ENCODE data around the gene GBP6. TPM values are rescaled to one million over a fixed set of nuclear protein-coding genes. Genes with fewer than 3 reads are reported as not detected.
"Not testable (repeated sequence)": the region's sequence is repeated elsewhere in the genome, so short reads cannot be mapped to it uniquely, and the experiment has no call there.

The GBP6 gene, protein sequence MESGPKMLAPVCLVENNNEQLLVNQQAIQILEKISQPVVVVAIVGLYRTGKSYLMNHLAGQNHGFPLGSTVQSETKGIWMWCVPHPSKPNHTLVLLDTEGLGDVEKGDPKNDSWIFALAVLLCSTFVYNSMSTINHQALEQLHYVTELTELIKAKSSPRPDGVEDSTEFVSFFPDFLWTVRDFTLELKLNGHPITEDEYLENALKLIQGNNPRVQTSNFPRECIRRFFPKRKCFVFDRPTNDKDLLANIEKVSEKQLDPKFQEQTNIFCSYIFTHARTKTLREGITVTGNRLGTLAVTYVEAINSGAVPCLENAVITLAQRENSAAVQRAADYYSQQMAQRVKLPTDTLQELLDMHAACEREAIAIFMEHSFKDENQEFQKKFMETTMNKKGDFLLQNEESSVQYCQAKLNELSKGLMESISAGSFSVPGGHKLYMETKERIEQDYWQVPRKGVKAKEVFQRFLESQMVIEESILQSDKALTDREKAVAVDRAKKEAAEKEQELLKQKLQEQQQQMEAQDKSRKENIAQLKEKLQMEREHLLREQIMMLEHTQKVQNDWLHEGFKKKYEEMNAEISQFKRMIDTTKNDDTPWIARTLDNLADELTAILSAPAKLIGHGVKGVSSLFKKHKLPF
- under 1 TPM; 0.19 to 0.82 TPM for total RNA-seq

DNA sequence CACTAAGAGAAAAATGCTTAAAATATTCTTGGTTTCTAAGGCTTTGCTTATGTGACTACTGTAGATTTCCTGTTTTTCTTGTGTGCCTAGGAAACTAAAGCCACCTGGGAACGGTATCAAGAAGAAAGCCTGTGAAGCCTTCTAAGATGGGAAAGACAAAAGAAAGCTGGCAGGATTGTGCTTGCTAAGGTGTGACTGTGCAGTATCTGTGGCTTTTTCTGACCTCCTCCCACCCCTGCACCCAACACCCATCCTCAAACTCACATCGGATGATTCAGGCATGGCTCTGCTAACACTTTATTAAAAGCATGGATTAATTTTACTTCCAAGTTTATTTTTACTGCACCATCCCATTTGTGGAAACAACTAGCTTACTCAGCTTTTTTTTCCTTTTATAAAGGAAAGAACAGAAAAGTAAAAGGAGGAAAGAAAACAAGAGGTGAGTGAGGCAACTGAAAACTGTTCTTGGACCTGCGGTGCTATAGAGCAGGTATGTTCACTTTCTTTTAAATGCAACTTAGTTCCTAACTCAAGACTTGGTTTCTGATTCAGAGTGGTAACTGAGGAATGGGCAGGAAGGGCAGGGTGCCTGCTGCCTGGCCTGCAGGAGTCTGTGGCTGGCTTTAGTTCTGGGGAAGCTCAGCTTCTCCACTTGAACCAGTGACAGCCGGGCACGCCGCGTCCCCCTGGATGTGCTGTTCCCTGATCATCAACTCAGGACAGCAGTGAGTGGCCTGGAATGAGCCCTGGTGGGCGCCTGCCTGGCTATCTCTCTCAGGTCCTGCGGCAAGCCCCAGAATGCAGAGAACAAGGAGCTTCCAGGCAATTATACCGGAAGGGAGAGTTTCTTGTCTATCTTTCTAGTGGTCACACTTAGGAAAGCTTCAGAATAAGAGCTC lies at the start of gene GBP6:
GBP6 (plus strand) TSS at position 422 of the 899 bp plus-strand sequence. CDS start 4,493 bp downstream, outside the sequence.
- peaks cover 2% of the 10 kb centered on the region for H3K36me3 Mint-ChIP-seq
- H3K27me3 Mint-ChIP-seq, result no peaks in the 10 kb centered on the region
- no peaks in the 10 kb centered on the region for H3K9me3 Mint-ChIP-seq (ENCODE audit: low read depth)
- peak within 1 kb of the TSS; percentile 92 for H3K27ac Mint-ChIP-seq
- DNase-seq, result peak; percentile 51
- peak within 1 kb of the TSS; percentile 53 for H3K4me3 Mint-ChIP-seq
- peaks cover 29% of the 10 kb centered on the region for H3K4me1 Mint-ChIP-seq
- ATAC-seq, result peak; percentile 67
- CTCF ChIA-PET, result interaction anchor here (0.6 to 2.8 kb wide), 10 partner anchors 13 to 399 kb away, joined by 3 to 10 read pairs (median 4); partner anchors contain the start of gene GBP5

DNA sequence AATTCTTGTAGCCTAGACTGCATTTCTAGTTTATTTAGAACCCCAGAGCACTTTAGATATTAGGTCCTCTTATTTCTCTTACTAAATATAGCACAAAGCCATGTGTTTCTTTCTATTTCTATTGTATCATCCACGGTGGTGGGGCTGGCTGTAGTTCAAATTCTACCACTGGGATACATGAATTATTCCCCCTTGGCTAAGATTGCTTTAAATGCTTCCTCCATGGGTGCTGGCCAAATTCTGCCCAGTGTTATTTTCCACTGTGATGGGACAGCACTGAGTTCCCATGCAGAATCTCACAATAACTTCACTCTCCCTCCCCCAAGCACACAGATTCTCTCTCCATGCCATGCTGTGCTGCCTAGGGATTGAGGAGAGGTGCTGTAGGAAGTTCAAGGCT lies 41.5 kb upstream of the GBP6 start:
- peaks cover 33% of the 10 kb centered on the region for H3K9me3 Mint-ChIP-seq (ENCODE audit: low read depth)
- CTCF ChIA-PET, result no interaction called here
- no peak overlapping the region for H3K4me3 Mint-ChIP-seq
- no peaks in the 10 kb centered on the region for H3K27me3 Mint-ChIP-seq
- peaks cover 59% of the 10 kb centered on the region for H3K36me3 Mint-ChIP-seq
- no peak overlapping the region for H3K27ac Mint-ChIP-seq
- DNase-seq (no peak), ATAC-seq (no peak)
- no peaks in the 10 kb centered on the region for H3K4me1 Mint-ChIP-seq

DNA sequence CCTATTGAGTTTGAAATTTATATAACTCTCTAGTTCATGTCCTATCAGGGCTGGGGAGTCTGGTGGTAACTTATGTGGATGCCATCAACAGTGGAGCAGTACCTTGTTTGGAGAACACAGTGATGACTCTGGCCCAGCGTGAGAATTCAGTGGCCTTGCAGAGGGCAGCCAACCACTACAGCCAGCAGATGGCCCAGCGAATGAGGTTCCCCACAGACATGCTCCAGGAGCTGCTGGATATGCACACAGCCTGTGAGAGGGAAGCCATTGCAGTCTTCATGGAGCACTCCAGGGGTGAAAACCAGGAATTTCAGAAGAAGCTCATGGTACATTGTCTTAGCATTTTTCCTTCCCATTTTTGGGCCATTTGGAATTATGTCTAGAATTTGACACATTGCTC lies 32.0 kb upstream of the GBP6 start:
- H3K36me3 Mint-ChIP-seq, result peaks cover 29% of the 10 kb centered on the region
- DNase-seq (no peak), ATAC-seq (no peak)
- H3K27me3 Mint-ChIP-seq, result no peaks in the 10 kb centered on the region
- H3K4me1 Mint-ChIP-seq, result no peaks in the 10 kb centered on the region
- CTCF ChIA-PET, result no interaction called here
- H3K9me3 Mint-ChIP-seq (ENCODE audit: low read depth), result peaks cover 9% of the 10 kb centered on the region
- no peak overlapping the region for H3K4me3 Mint-ChIP-seq
- no peak overlapping the region for H3K27ac Mint-ChIP-seq

DNA sequence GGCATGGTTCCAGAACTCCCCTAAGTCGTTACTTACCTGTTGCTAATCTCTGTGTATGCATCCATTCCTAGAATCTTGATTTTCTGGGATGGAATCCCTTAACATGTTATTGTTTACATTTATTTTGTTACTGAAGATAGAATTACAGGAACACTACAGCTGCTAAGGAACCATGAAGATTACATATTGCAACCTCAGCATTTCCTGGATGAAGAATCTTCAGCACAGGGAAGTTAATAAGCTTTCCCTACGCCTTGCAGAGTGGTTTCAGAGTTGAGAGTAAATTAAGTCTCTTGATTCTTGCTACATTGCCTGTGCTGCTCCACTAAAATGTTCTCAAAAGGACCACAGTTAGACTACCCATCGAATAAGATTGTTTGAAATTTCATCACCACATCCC lies 31.4 kb upstream of the GBP6 start:
- DNase-seq (no peak), ATAC-seq (no peak)
- no peaks in the 10 kb centered on the region for H3K4me1 Mint-ChIP-seq
- no peak overlapping the region for H3K27ac Mint-ChIP-seq
- H3K27me3 Mint-ChIP-seq, result no peaks in the 10 kb centered on the region
- CTCF ChIA-PET, result interaction anchor here (1.5 kb wide), 1 partner anchor 8 kb away, joined by 4 read pairs; no protein-coding TSS in a partner anchor
- H3K4me3 Mint-ChIP-seq, result no peak overlapping the region
- H3K36me3 Mint-ChIP-seq, result peaks cover 28% of the 10 kb centered on the region
- peaks cover 9% of the 10 kb centered on the region for H3K9me3 Mint-ChIP-seq (ENCODE audit: low read depth)

DNA sequence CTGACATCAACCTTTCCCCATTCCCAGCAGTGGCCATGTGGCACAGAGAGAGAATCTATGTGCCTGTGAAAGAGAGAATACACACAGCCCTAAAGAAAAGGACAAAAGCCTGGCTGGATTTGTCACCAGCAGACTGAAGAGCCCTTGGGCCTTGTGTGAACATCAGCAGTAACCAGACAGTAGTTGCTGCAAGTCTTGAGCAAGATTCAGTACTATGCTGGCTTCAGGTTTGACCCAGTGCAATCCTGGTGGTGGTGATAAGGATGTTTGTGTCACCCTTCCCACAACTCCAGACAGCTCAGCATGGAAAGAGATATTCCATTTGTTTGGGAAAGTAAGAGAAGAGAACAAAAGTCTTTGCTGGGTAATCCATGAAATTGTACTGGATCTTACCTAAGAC lies 28.4 kb upstream of the GBP6 start:
- no peak overlapping the region for H3K27ac Mint-ChIP-seq
- peaks cover 8% of the 10 kb centered on the region for H3K9me3 Mint-ChIP-seq (ENCODE audit: low read depth)
- no peaks in the 10 kb centered on the region for H3K4me1 Mint-ChIP-seq
- CTCF ChIA-PET, result no interaction called here
- no peak for ATAC-seq
- DNase-seq, result no peak
- H3K27me3 Mint-ChIP-seq, result no peaks in the 10 kb centered on the region
- peaks cover 20% of the 10 kb centered on the region for H3K36me3 Mint-ChIP-seq
- no peak overlapping the region for H3K4me3 Mint-ChIP-seq

DNA sequence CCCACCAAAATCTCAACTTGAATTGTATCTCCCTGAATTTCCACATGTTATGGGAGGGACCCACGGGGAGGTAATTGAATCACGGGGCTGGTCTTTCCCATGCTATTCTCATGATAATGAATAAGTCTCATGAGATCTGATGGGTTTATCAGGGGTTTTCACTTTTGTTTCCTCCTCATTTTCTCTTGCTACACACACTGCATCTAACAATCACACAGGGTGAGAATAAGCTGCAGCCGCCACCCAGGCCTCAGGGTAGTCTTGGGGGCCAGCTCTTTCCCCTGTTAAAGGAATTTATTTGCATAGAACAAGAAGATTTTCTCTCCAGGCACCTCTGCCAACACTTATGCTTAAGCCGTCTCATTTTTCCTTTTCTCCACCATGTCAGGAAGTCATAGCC lies 26.0 kb upstream of the GBP6 start:
- no peak for ATAC-seq
- CTCF ChIA-PET, result no interaction called here
- H3K36me3 Mint-ChIP-seq, result peaks cover 16% of the 10 kb centered on the region

DNA sequence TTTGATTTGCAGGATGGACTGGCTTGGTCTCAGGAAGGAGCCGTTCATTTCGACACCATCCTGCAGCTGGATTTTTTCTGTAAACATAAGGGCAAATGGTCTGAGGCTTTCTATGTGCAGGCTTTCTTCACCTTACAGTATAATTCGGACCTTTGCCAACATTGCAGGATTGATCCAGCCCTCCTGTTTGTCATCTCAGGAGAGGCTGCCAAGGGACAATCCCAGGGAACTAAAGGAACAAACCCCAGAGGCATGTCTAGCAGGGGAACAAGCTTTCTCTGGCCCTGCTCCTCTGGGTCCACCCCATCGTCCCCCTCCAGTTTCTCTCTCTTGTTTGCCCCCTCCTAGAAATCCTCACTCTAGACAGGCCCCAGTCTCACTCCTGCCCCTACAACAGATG lies 24.8 kb upstream of the GBP6 start:
- H3K4me3 Mint-ChIP-seq, result no peak overlapping the region
- no peaks in the 10 kb centered on the region for H3K27me3 Mint-ChIP-seq
- H3K36me3 Mint-ChIP-seq, result peaks cover 15% of the 10 kb centered on the region
- ATAC-seq (no peak), DNase-seq (no peak)
- no peak overlapping the region for H3K27ac Mint-ChIP-seq
- CTCF ChIA-PET, result no interaction called here
- H3K4me1 Mint-ChIP-seq, result no peaks in the 10 kb centered on the region
- peaks cover 5% of the 10 kb centered on the region for H3K9me3 Mint-ChIP-seq (ENCODE audit: low read depth)

More for the DNA sequence above, 26.0 kb upstream of the GBP6 start:
- no peak for DNase-seq
- Mint-ChIP-seq H3K4me3 (no peak overlapping the region), H3K9me3 (ENCODE audit: low read depth) (peaks cover 5% of the 10 kb centered on the region), H3K27me3 (no peaks in the 10 kb centered on the region), H3K4me1 (no peaks in the 10 kb centered on the region), H3K27ac (no peak overlapping the region)

DNA sequence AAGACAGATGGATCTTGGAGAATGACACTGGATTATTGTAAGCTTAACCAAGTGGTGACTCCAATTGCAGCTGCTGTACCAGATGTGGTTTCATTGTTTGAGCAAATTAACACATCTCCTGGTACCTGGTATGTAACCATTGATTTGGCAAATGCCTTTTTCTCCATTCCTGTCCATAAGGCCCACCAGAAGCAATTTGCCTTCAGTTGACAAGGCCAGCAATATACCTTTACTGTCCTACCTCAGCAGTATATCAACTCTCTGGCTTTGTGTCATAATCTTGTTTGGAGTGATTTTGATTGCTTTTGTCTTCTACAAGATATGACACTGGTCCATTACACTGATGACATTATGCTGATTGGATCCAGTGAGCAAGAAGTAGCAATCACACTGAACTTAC lies 18.4 kb upstream of the GBP6 start:
- CTCF ChIA-PET; H3K27ac Mint-ChIP-seq; H3K27me3 Mint-ChIP-seq; H3K4me1 Mint-ChIP-seq; DNase-seq; H3K36me3 Mint-ChIP-seq; H3K4me3 Mint-ChIP-seq; H3K9me3 Mint-ChIP-seq (ENCODE audit: low read depth); ATAC-seq: not testable (repeated sequence)

DNA sequence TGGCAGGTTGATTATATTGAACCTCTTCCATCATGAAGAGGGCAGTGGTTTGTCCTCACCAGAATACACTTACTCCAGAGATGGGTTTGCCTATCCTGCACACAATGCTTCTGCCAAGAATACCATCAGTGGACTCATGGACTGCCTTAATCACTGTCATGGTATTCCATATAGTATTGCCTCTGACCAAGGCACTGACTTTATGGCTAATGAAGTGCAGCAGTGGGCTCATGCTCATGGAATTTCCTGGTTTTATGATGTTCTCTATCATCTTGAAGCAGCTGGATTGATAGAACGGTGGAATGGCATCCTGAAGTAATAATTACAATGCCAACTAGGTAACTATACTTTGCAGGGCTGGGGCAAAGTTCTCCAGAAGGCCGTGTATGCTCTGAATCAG lies 16.6 kb upstream of the GBP6 start:
- Mint-ChIP-seq H3K36me3 (peaks cover 9% of the 10 kb centered on the region), H3K4me3 (no peak overlapping the region), H3K27me3 (no peaks in the 10 kb centered on the region), H3K4me1 (peaks cover 3% of the 10 kb centered on the region), H3K9me3 (ENCODE audit: low read depth) (no peaks in the 10 kb centered on the region), H3K27ac (no peak overlapping the region)
- CTCF ChIA-PET, result no interaction called here
- ATAC-seq, result no peak
- DNase-seq, result no peak

DNA sequence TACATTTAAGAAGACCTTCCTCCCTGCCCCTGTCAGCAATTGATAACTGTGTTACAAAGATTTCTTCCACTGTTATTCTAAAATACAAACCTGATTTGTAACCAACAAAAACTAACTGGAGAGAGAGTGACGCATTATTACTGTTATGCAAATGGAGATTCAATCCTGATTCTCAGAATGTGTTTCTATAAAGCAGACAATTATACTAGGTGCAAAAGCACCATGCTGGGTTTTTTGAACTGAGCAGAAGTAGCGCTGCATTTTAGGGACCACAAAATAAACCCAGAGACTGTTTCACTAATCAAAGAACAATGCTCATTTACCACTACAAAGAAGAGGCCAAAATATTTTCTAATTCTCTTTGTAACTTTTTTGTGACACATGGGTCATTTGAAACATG lies 13.6 kb upstream of the GBP6 start:
- CTCF ChIA-PET, result interaction anchor here (2.4 kb wide), 1 partner anchor 13 kb away, joined by 7 read pairs; the partner anchor contains the start of gene GBP6
- ATAC-seq (no peak), DNase-seq (no peak)

DNA sequence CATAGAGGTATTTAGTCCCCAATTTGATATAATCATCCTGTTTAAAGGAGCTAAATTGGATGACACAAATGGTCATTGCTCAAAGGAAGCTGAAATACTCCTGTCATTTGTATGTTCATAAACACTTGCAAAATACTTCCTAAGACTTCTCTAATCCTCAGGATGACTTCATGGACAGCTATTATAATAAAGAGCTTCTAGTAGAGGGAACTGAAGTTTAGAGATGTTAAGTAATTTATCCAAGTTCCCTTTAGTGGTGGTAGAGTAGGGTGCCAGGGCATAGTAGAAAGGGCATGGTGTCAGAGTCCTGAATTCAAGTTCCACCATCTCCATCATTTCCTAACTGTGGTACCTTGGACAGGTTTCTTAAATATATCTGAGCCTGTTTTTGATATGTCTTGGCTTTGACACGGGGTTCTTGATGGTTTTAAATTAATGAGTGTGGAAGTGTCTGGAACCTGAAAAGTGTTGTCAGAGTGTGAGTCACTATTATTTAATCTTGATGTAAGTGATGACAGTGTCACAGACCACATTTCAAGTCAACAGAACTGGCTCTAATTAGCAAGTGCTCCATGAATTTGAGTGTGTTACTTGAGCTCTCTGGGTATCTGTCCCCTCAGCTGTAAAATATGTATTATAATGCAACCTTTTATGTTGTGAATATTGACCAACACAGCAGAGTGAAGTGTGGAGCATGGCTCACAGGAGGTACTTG lies 12.1 kb upstream of the GBP6 start:
- no peak overlapping the region for H3K4me3 Mint-ChIP-seq
- CTCF ChIA-PET, result interaction anchor here (0.8 to 2.4 kb wide), 3 partner anchors 11 to 19 kb away, joined by 3 to 7 read pairs (median 3); partner anchors contain the start of gene GBP6
- peaks cover 23% of the 10 kb centered on the region for H3K4me1 Mint-ChIP-seq
- peaks cover 13% of the 10 kb centered on the region for H3K36me3 Mint-ChIP-seq
- H3K9me3 Mint-ChIP-seq (ENCODE audit: low read depth), result no peaks in the 10 kb centered on the region
- H3K27ac Mint-ChIP-seq, result no peak overlapping the region
- no peak for DNase-seq
- no peaks in the 10 kb centered on the region for H3K27me3 Mint-ChIP-seq
- no peak for ATAC-seq

More for the DNA sequence above, 13.6 kb upstream of the GBP6 start:
- Mint-ChIP-seq H3K27ac (no peak overlapping the region), H3K27me3 (no peaks in the 10 kb centered on the region), H3K9me3 (ENCODE audit: low read depth) (no peaks in the 10 kb centered on the region), H3K4me3 (no peak overlapping the region), H3K36me3 (peaks cover 10% of the 10 kb centered on the region), H3K4me1 (peaks cover 12% of the 10 kb centered on the region)

DNA sequence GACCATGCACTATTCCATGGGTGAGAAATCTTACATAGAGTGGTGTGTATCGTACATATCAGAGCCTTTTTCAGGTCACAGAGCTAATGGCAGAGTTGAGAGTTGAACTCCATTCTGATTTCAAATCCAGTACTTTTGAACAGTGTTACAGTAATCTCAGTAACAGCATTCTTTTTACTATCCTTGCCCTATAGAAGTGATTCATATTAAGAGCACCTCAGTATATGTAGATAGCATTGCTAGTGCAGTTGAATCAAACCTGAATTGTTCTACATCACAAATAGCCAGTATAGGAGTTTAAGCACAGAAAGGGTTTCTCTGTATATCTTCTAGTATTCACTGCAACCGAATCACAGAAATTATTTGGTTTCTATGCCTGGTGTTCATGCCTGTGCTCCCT lies 11.4 kb upstream of the GBP6 start:
- H3K9me3 Mint-ChIP-seq (ENCODE audit: low read depth), result no peaks in the 10 kb centered on the region
- peaks cover 13% of the 10 kb centered on the region for H3K36me3 Mint-ChIP-seq
- no peak for ATAC-seq
- H3K27ac Mint-ChIP-seq, result no peak overlapping the region
- no peak for DNase-seq
- CTCF ChIA-PET, result interaction anchor here (1.3 kb wide), 1 partner anchor 18 kb away, joined by 3 read pairs; no protein-coding TSS in a partner anchor
- no peak overlapping the region for H3K4me3 Mint-ChIP-seq
- H3K4me1 Mint-ChIP-seq, result peaks cover 29% of the 10 kb centered on the region
- H3K27me3 Mint-ChIP-seq, result no peaks in the 10 kb centered on the region

Data from activated CD8-positive, alpha-beta memory T cell treated with anti-CD3 and anti-CD28 coated beads, Interleukin-2, amount 10 ng/mL, durations not matched to agents 7 days and 5 days (primary cell).